Keratinocyte (primary cell): ENCODE data around the gene SAMD4A. TPM values are rescaled to one million over a fixed set of nuclear protein-coding genes. Genes with fewer than 3 reads are reported as not detected.

ENCODE experiments used
- DNase-seq: peaks from one replicate; pipeline ENCODE4 v3.0.0-alpha.2; 2011; ENCODE audit warnings: low read depth, missing footprints, low spot score
- FAIRE-seq: peaks from 2 replicates; lab custom pipeline; 2011; peaks lifted over from hg19 to GRCh38; lab: Jason Lieb, UNC
- H2AFZ ChIP-seq: 2 replicates; pipeline ENCODE4 v1.6.0; 2012; ENCODE audit warnings: low read length, control low read depth, inconsistent platforms; ENCODE audit not compliant: control insufficient read depth
- H3K27ac ChIP-seq: 2 replicates; pipeline ENCODE4 v1.5.1; 2011; ENCODE audit warnings: low read length; ENCODE audit not compliant: control insufficient read depth, insufficient read depth
- H3K27me3 ChIP-seq: 3 replicates; pipeline ENCODE4 v1.6.0; 2011; ENCODE audit warnings: low read length; ENCODE audit not compliant: control insufficient read depth, insufficient read depth; ENCODE audit errors: extremely low read depth
- H3K36me3 ChIP-seq, 2 experiments: 2 replicates in 1 of 2; 3 replicates in 1 of 2; pipeline ENCODE4 v1.5.1; 2011; ENCODE audit warnings: low read length in 2 of 2, mild to moderate bottlenecking in 1 of 2; ENCODE audit not compliant: control insufficient read depth in 2 of 2, insufficient read depth in 2 of 2; ENCODE audit errors: extremely low read depth in 1 of 2
- H3K4me1 ChIP-seq: 3 replicates; pipeline ENCODE4 v1.5.1; 2011; ENCODE audit warnings: low read length; ENCODE audit not compliant: control insufficient read depth, insufficient read depth; ENCODE audit errors: extremely low read depth
- H3K4me2 ChIP-seq: 3 replicates; pipeline ENCODE4 v1.6.0; 2011; ENCODE audit warnings: low read depth, low read length; ENCODE audit not compliant: control insufficient read depth, insufficient read depth; ENCODE audit errors: extremely low read depth
- H3K4me3 ChIP-seq, 3 experiments: fragments of 200-600 bp in 1 of 3; sonication (generic) in 1 of 3; 2 replicates in 2 of 3; 3 replicates in 1 of 3; pipeline ENCODE4 v1.5.1; 2011 to 2016; ENCODE audit warnings: low read length in 3 of 3, mild to moderate bottlenecking in 3 of 3, control low read depth in 2 of 3, inconsistent platforms in 1 of 3, low read depth in 1 of 3, mixed read lengths in 1 of 3, mixed run types in 1 of 3, moderate library complexity in 1 of 3; ENCODE audit not compliant: control insufficient read depth in 2 of 3, insufficient read depth in 2 of 3; ENCODE audit errors: extremely low read depth in 1 of 3
- H3K79me2 ChIP-seq: 2 replicates; pipeline ENCODE4 v1.6.0; 2012; ENCODE audit warnings: low read length; ENCODE audit not compliant: control insufficient read depth, insufficient read depth
- H3K9ac ChIP-seq: 3 replicates; pipeline ENCODE4 v1.6.0; 2011; ENCODE audit warnings: low read length; ENCODE audit not compliant: control insufficient read depth, insufficient read depth; ENCODE audit errors: extremely low read depth
- H3K9me1 ChIP-seq: 3 replicates; pipeline ENCODE4 v1.6.0; 2011; ENCODE audit warnings: low read length; ENCODE audit not compliant: control insufficient read depth, insufficient read depth; ENCODE audit errors: extremely low read depth
- H3K9me3 ChIP-seq: 2 replicates; pipeline ENCODE4 v1.5.1; 2012; ENCODE audit warnings: low read depth, low read length; ENCODE audit not compliant: control insufficient read depth
- H4K20me1 ChIP-seq: 3 replicates; pipeline ENCODE4 v1.6.0; 2011; ENCODE audit warnings: low read length; ENCODE audit not compliant: control insufficient read depth, insufficient read depth; ENCODE audit errors: extremely low read depth
- CTCF ChIP-seq, 3 experiments: IDR thresholded peaks in 1 of 3; conservative IDR thresholded peaks in 1 of 3; optimal IDR thresholded peaks in 1 of 3; 2 replicates in 2 of 3; 3 replicates in 1 of 3; pipeline versions ENCODE3 to v1.5.1; 2011; ENCODE audit warnings: low read length in 3 of 3, mild to moderate bottlenecking in 3 of 3, moderate library complexity in 2 of 3, control low read depth in 1 of 3, inconsistent platforms in 1 of 3; ENCODE audit not compliant: insufficient read depth in 2 of 3; ENCODE audit errors: extremely low read depth in 1 of 3
- EZH2 ChIP-seq: IDR thresholded peaks from one replicate; pipeline ENCODE4 v1.6.1; 2012; ENCODE audit warnings: inconsistent platforms, mild to moderate bottlenecking, low read length, moderate library complexity
- dilution Hi-C: fragments of 300-500 bp; cut with MboI; formaldehyde crosslinking; loops from one replicate; pipeline ENCODE4 v1.7.0; 2020; ENCODE audit warnings: low sequenced_read_pairs; ENCODE audit not compliant: extremely low pct_ligation_motif_present
- polyA plus RNA-seq, 5 experiments: library from polyadenylated mRNA; depleted of rRNA in 3 of 5; stranded (reverse) in 3 of 5; stranded (forward) in 1 of 5; unstranded in 1 of 5; fragments of >200 nt; gene quantifications; 1 replicate in 1 of 5; 2 replicates in 3 of 5; 3 replicates in 1 of 5; pipeline versions ENCODE4 v1.2.1 to v1.2.3, GENCODE V29; 2011 to 2012; ENCODE audit warnings: missing spikeins in 2 of 5, low read depth in 1 of 5, low replicate concordance in 1 of 5

SAMD4A gene
- polyA plus RNA-seq, 1 donor (not counting 4 experiments of a cell fraction or from before 2014, with no cell fraction given), result 16.2 TPM

- Histone ChIP-seq H3K36me3 (peaks cover 0 to 2% of the 10 kb centered on the region in 2 experiments), H2AFZ (no peak overlapping the region), H3K27me3 (no peaks in the 10 kb centered on the region), H3K9ac (no peak overlapping the region), H3K79me2 (peaks cover 39% of the 10 kb centered on the region), H3K27ac (no peak overlapping the region), H3K4me2 (no peak overlapping the region), H3K9me1 (no peaks in the 10 kb centered on the region), H3K4me1 (peaks cover 25% of the 10 kb centered on the region), H3K4me3 (no peak overlapping the region), H3K9me3 (no peaks in the 10 kb centered on the region), H4K20me1 (no peaks in the 10 kb centered on the region)
- dilution Hi-C loops, result no loop called here
- no peak for TF ChIP-seq EZH2
- no peak for TF ChIP-seq CTCF (optimal IDR thresholded peaks at IDR 0.05 in 1 of 3, IDR thresholded peaks at IDR 0.05 in 1 of 3, conservative IDR thresholded peaks at IDR 0.05 in 1 of 3; ENCODE audit: extremely low read depth in 1 of 3, insufficient read depth in 2 of 3, low read length in 3 of 3)
- no peak for FAIRE-seq
- DNase-seq, result no peak
Measured at GRCh38 chr14:54646626-54647025, 79.7 kb downstream of the SAMD4A start.

GRCh38 chr14:54647378-54647777 lies 80.5 kb downstream of the SAMD4A start:
- Histone ChIP-seq H3K79me2 (peaks cover 39% of the 10 kb centered on the region), H3K9me1 (no peaks in the 10 kb centered on the region), H2AFZ (no peak overlapping the region), H3K9me3 (no peaks in the 10 kb centered on the region), H3K4me3 (no peak overlapping the region), H3K36me3 (peaks cover 0 to 2% of the 10 kb centered on the region in 2 experiments), H3K27ac (no peak overlapping the region), H3K9ac (no peak overlapping the region), H3K27me3 (no peaks in the 10 kb centered on the region), H3K4me2 (no peak overlapping the region), H3K4me1 (peaks cover 32% of the 10 kb centered on the region), H4K20me1 (no peaks in the 10 kb centered on the region)
- dilution Hi-C loops, result no loop called here
- DNase-seq, result no peak
- no peak for TF ChIP-seq CTCF (optimal IDR thresholded peaks at IDR 0.05 in 1 of 3, IDR thresholded peaks at IDR 0.05 in 1 of 3, conservative IDR thresholded peaks at IDR 0.05 in 1 of 3; ENCODE audit: extremely low read depth in 1 of 3, insufficient read depth in 2 of 3, low read length in 3 of 3)
- TF ChIP-seq EZH2, result no peak
- FAIRE-seq, result no peak
